B cell (primary cell): Measurements from ENCODE around the gene PPP1R13B. TPM values are rescaled to one million over a fixed set of nuclear protein-coding genes. Genes with fewer than 3 reads are reported as not detected.
"Not testable (repeated sequence)": the region's sequence is repeated elsewhere in the genome, so short reads cannot be mapped to it uniquely, and the experiment has no call there.

ENCODE experiments used
- ATAC-seq: fragments of 200-7000 bp; cut with Tn5 transposase; one replicate; pipeline ENCODE4 v1.10.0; 2021; ENCODE audit warnings: low read depth, mild to moderate bottlenecking, moderate number of reproducible peaks, moderate library complexity
- CTCF ChIA-PET: fragments of 350-600 bp; sonication (Branson Sonifier 250); formaldehyde crosslinking; loops from one replicate; lab custom pipeline; 2021; ENCODE audit warnings: antibody characterized with exemption, inconsistent platforms; lab: Charles Lee
- POLR2A ChIA-PET: fragments of 350-600 bp; sonication (Branson Sonifier 250); formaldehyde crosslinking; loops from one replicate; lab custom pipeline; 2021; ENCODE audit warnings: antibody characterized with exemption; lab: Charles Lee
- DNase-seq: peaks from one replicate; pipeline ENCODE4 v3.0.0; 2013
- H2AFZ ChIP-seq: 2 replicates; pipeline ENCODE4 v1.6.1; 2012; ENCODE audit warnings: mild to moderate bottlenecking, low read depth, low read length; ENCODE audit not compliant: insufficient read depth, poor library complexity, severe bottlenecking
- H3K27ac ChIP-seq, 2 donors: 1 replicate in 1 of 2; 2 replicates in 1 of 2; pipeline ENCODE4 v1.5.1; 2012 to 2013; ENCODE audit warnings: low read length in 2 of 2, mild to moderate bottlenecking in 2 of 2, moderate library complexity in 1 of 2
- H3K27me3 ChIP-seq, 4 experiments: fragments of 200-600 bp in 1 of 4; sonication (generic) in 1 of 4; replicated peaks in 1 of 4; 1 replicate in 2 of 4; 2 replicates in 2 of 4; pipeline versions ENCODE4 v1.6.1 to v1.7.0; 2013 to 2016; ENCODE audit warnings: low read length in 3 of 4, mild to moderate bottlenecking in 2 of 4, mixed read lengths in 1 of 4, moderate library complexity in 1 of 4; ENCODE audit not compliant: insufficient read depth in 4 of 4, control insufficient read depth in 3 of 4; ENCODE audit errors: control extremely low read depth in 1 of 4
- H3K36me3 ChIP-seq, 2 experiments: replicated peaks in 1 of 2; 1 replicate in 1 of 2; 2 replicates in 1 of 2; pipeline versions ENCODE4 v1.6.1 to v1.7.1; 2013; ENCODE audit warnings: low read length in 1 of 2; ENCODE audit not compliant: insufficient read depth in 2 of 2, control insufficient read depth in 1 of 2; ENCODE audit errors: control extremely low read depth in 1 of 2, extremely low read depth in 1 of 2
- H3K4me1 ChIP-seq, 2 donors: fragments of 200-600 bp in 1 of 2; sonication (generic) in 1 of 2; 1 replicate in 1 of 2; 2 replicates in 1 of 2; pipeline versions ENCODE4 v1.5.1 to v1.6.1; 2013 to 2017; ENCODE audit warnings: low read length in 2 of 2; ENCODE audit not compliant: control insufficient read depth in 2 of 2, insufficient read depth in 2 of 2
- H3K4me2 ChIP-seq: replicated peaks from 2 replicates; pipeline ENCODE3; 2012; ENCODE audit warnings: mild to moderate bottlenecking, low read depth, low read length; ENCODE audit not compliant: poor library complexity, severe bottlenecking
- H3K4me3 ChIP-seq, 5 experiments: fragments of 200-600 bp in 1 of 5; sonication (generic) in 1 of 5; 1 replicate in 3 of 5; 2 replicates in 2 of 5; pipeline versions ENCODE4 v1.5.1 to v1.7.0; 2011 to 2016; ENCODE audit warnings: low read length in 4 of 5, mild to moderate bottlenecking in 4 of 5, low read depth in 2 of 5, control low read depth in 1 of 5, moderate library complexity in 1 of 5; ENCODE audit not compliant: insufficient read depth in 1 of 5; ENCODE audit errors: control extremely low read depth in 1 of 5, extremely low read depth in 1 of 5
- H3K79me2 ChIP-seq: fragments of 200-600 bp; sonication (generic); one replicate; pipeline ENCODE4 v1.6.0; 2016; ENCODE audit warnings: low read length; ENCODE audit not compliant: control insufficient read depth, insufficient read depth
- H3K9ac ChIP-seq: fragments of 200-600 bp; sonication (generic); 2 replicates; pipeline ENCODE4 v1.6.1; 2017; ENCODE audit warnings: mild to moderate bottlenecking, low read length, moderate library complexity
- H3K9me3 ChIP-seq, 3 donors: one replicate each; pipeline versions ENCODE4 v1.6.1 to v1.7.1; 2013; ENCODE audit warnings: low read length in 2 of 3; ENCODE audit not compliant: control insufficient read depth in 2 of 3, insufficient read depth in 1 of 3; ENCODE audit errors: control extremely low read depth in 1 of 3
- H4K20me1 ChIP-seq: 2 replicates; pipeline ENCODE4 v1.6.0; 2012; ENCODE audit warnings: mild to moderate bottlenecking, low read length; ENCODE audit not compliant: insufficient read depth, control insufficient read depth, poor library complexity, severe bottlenecking
- H3K27ac Mint-ChIP-seq: one replicate; pipeline ENCODE4 v1.8.0; 2021; ENCODE audit warnings: mixed read lengths
- H3K27me3 Mint-ChIP-seq: one replicate; pipeline ENCODE4 v1.8.0; 2021; ENCODE audit warnings: mixed read lengths
- H3K4me1 Mint-ChIP-seq: one replicate; pipeline ENCODE4 v1.8.0; 2021; ENCODE audit warnings: mixed read lengths
- H3K4me3 Mint-ChIP-seq: one replicate; pipeline ENCODE4 v1.8.0; 2021; ENCODE audit warnings: mixed read lengths
- H3K9me3 Mint-ChIP-seq: one replicate; pipeline ENCODE4 v1.8.0; 2022; ENCODE audit warnings: mixed read lengths; ENCODE audit not compliant: insufficient read depth
- CTCF ChIP-seq: fragments of 200-600 bp; IDR thresholded peaks from one replicate; pipeline ENCODE4 v1.8.0; 2022; ENCODE audit warnings: antibody characterized with exemption, mild to moderate bottlenecking
- EZH2 ChIP-seq: IDR thresholded peaks from 2 replicates; pipeline ENCODE4 v1.6.1; 2012; ENCODE audit warnings: borderline replicate concordance, low read depth, mild to moderate bottlenecking, moderate library complexity, low read length; ENCODE audit not compliant: insufficient read depth, poor library complexity, severe bottlenecking
- WGBS: methylation state at CpG from one replicate; pipeline ENCODE4 v1.1.5; 2013; ENCODE audit warnings: missing lambda C conversion rate; ENCODE audit not compliant: insufficient coverage; 5-methylcytosine and 5-hydroxymethylcytosine counted together
- intact Hi-C: fragments of 100-400 bp; cut with micrococcal nuclease; formaldehyde crosslinking; loops from one replicate; pipeline ENCODE4 v1.10.0; 2022
- polyA plus RNA-seq: library from polyadenylated mRNA; depleted of rRNA; stranded (reverse); fragments of >200 nt; gene quantifications from 2 replicates; pipeline ENCODE4 v1.2.3, GENCODE V29; 2012
- total RNA-seq, 2 donors: library from RNA; stranded (reverse); fragments of 120-200 nt in 1 of 2; gene quantifications; 1 replicate in 1 of 2; 2 replicates in 1 of 2; pipeline versions ENCODE4 v1.2.3 to v1.2.4, GENCODE V29; 2013 to 2022

PPP1R13B gene
- total and polyA plus RNA-seq, 2 donors (not counting 1 experiment from before 2014, with no cell fraction given): 10.1 to 27.7 TPM

GRCh38 chr14:103801459-103801858 is 45.9 kb downstream of the PPP1R13B start:
- no peak overlapping the region for H3K27ac Mint-ChIP-seq
- Histone ChIP-seq H3K4me1 (peaks cover 0 to 3% of the 10 kb centered on the region in 2 donors), H3K27ac (no peak overlapping the region), H2AFZ (no peak overlapping the region), H3K36me3 (no peaks in the 10 kb centered on the region), H3K4me3 (no peak overlapping the region), H3K79me2 (peaks cover 22% of the 10 kb centered on the region), H3K9me3 (no peaks in the 10 kb centered on the region), H3K4me2 (no peak overlapping the region), H3K27me3 (no peaks in the 10 kb centered on the region), H4K20me1 (peaks cover 11% of the 10 kb centered on the region), H3K9ac (no peak overlapping the region)
- DNase-seq (no peak), ATAC-seq (no peak)
- no peaks in the 10 kb centered on the region for H3K9me3 Mint-ChIP-seq
- CTCF ChIA-PET: no interaction called here
- POLR2A ChIA-PET: no interaction called here
- WGBS: 81% methylated on average over 4 of the region's 4 CpGs
- H3K4me3 Mint-ChIP-seq: no peak overlapping the region
- H3K27me3 Mint-ChIP-seq: no peaks in the 10 kb centered on the region
- TF ChIP-seq CTCF (no peak), EZH2 (no peak)
- H3K4me1 Mint-ChIP-seq: peaks cover 9% of the 10 kb centered on the region
- intact Hi-C loops: no loop called here

DNA sequence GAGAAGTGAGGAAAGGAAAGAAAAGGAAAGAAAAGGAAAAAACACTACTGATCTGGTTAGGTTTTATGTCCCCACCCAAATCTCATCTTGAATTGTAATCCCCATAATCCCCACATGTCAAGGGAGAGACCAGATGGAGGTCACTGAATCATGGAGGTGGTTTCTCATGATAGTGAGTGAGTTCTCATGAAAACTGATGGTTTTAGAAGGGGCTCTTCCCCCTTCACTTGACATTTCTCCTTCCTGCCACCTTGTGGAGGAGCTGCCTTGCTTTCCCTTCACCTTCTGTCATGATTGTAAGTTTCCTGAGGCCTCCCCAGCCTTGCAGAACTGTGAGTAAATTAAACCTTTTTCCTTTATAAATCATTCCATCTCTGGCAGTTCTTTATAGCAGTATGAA is 54.2 kb downstream of the PPP1R13B start:
- H2AFZ ChIP-seq, intact Hi-C loops, POLR2A ChIA-PET, H3K27ac ChIP-seq, DNase-seq, H3K27ac Mint-ChIP-seq, H3K4me1 ChIP-seq, H4K20me1 ChIP-seq, H3K27me3 Mint-ChIP-seq, H3K9me3 ChIP-seq, H3K4me2 ChIP-seq, ATAC-seq, H3K27me3 ChIP-seq, H3K9ac ChIP-seq, CTCF ChIA-PET, H3K4me3 ChIP-seq, H3K79me2 ChIP-seq, H3K4me1 Mint-ChIP-seq, H3K4me3 Mint-ChIP-seq, H3K9me3 Mint-ChIP-seq, H3K36me3 ChIP-seq: not testable (repeated sequence)
